ENCODE measurements around the gene DOK1. TPM values are rescaled to one million over a fixed set of nuclear protein-coding genes. Genes with fewer than 3 reads are reported as not detected.

Gene DOK1
- total RNA-seq, 1 experiment from 2014 or later: 6.2 TPM

GRCh38 chr2:74510272-74510671, 44.2 kb upstream of the DOK1 start:
- intact Hi-C loops (cut with micrococcal nuclease; ENCODE audit: unreplicated experiment): no loop called here

More at GRCh38 chr2:74510272-74510671, 44.2 kb upstream of the DOK1 start:
- POLR2A ChIA-PET: interaction anchor here (0.6 to 0.7 kb wide), 3 partner anchors 8 to 27 kb away, joined by 3 to 6 read pairs (median 3); partner anchors contain the start of genes CCDC142 and TTC31
- Histone ChIP-seq H3K4me1 (ENCODE audit: control insufficient read depth, insufficient read depth, low read length) (peaks cover 11% of the 10 kb centered on the region), H3K27me3 (ENCODE audit: control insufficient read depth, insufficient read depth, low read length) (no peaks in the 10 kb centered on the region), H3K36me3 (ENCODE audit: control insufficient read depth, insufficient read depth, low read length) (peaks cover 4% of the 10 kb centered on the region; the same call in 1 of the 2 replicates), H3K4me3 (ENCODE audit: low read depth in 2 of 2, low read length in 2 of 2) (no peak overlapping the region), H3K9me3 (ENCODE audit: control insufficient read depth, insufficient read depth, low read depth, low read length) (no peaks in the 10 kb centered on the region), H3K27ac (ENCODE audit: low read length) (no peak overlapping the region)
- CTCF ChIA-PET: interaction anchor here (0.6 kb wide), 1 partner anchor 67 kb away, joined by 4 read pairs; no protein-coding TSS in a partner anchor
- ATAC-seq (no peak), DNase-seq (ENCODE audit: low read depth, low spot score) (no peak)
- TF ChIP-seq REST (IDR thresholded peaks at IDR 0.05; ENCODE audit: insufficient read depth in 1 of 2, low read depth in 2 of 2, low read length in 1 of 2) (no peak), CTCF (IDR thresholded peaks at IDR 0.05) (no peak), SIN3A (IDR thresholded peaks at IDR 0.05; ENCODE audit: borderline replicate concordance, insufficient read depth, low read depth, low read length) (no peak), TCF7L2 (IDR thresholded peaks at IDR 0.05; ENCODE audit: low read depth, low read length) (no peak), POLR2AphosphoS5 (IDR thresholded peaks at IDR 0.05; ENCODE audit: low read depth, low read length) (no peak)
- in situ Hi-C loops (cut with HindIII; ENCODE audit: low pct_unique_long_range_greater_than_20kb, low sequenced_read_pairs): no loop called here
- no TSS peak for BruUV-seq (replicated peaks)

All from Panc1 (cell line).